B cell (primary cell): ENCODE results near the gene CPM.

Source experiments
- EZH2 ChIP-seq: IDR thresholded peaks from 2 replicates; pipeline ENCODE4 v1.6.1; 2012; ENCODE audit warnings: borderline replicate concordance, low read depth, mild to moderate bottlenecking, moderate library complexity, low read length; ENCODE audit not compliant: insufficient read depth, poor library complexity, severe bottlenecking
- TF ChIP-seq, protein P1 (sequence below): fragments of 200-600 bp; IDR thresholded peaks from one replicate; pipeline ENCODE4 v1.8.0; 2022; ENCODE audit warnings: antibody characterized with exemption, mild to moderate bottlenecking

GRCh38 chr12:68981516-68981915 is 48.5 kb upstream of the CPM start:
- TF ChIP-seq, protein P1, sequence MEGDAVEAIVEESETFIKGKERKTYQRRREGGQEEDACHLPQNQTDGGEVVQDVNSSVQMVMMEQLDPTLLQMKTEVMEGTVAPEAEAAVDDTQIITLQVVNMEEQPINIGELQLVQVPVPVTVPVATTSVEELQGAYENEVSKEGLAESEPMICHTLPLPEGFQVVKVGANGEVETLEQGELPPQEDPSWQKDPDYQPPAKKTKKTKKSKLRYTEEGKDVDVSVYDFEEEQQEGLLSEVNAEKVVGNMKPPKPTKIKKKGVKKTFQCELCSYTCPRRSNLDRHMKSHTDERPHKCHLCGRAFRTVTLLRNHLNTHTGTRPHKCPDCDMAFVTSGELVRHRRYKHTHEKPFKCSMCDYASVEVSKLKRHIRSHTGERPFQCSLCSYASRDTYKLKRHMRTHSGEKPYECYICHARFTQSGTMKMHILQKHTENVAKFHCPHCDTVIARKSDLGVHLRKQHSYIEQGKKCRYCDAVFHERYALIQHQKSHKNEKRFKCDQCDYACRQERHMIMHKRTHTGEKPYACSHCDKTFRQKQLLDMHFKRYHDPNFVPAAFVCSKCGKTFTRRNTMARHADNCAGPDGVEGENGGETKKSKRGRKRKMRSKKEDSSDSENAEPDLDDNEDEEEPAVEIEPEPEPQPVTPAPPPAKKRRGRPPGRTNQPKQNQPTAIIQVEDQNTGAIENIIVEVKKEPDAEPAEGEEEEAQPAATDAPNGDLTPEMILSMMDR: no peak
- no peak for TF ChIP-seq EZH2
